PC-3 (cell line): ENCODE results near the gene CDC27. TPM values are rescaled to one million over a fixed set of nuclear protein-coding genes. Genes with fewer than 3 reads are reported as not detected.

Source experiments
- ATAC-seq: fragments of 200-7000 bp; cut with Tn5 transposase; 2 replicates; pipeline ENCODE4 v1.9.1; 2020; ENCODE audit warnings: mild to moderate bottlenecking, moderate library complexity
- BruUV-seq: library from RNA; stranded (reverse); fragments of 400-500 nt; replicated peaks from 2 replicates; lab custom pipeline; 2021; lab: Mats Ljungman, UMichigan
- CTCF ChIA-PET: fragments of 300-600 bp; sonication (Branson Sonifier 250); formaldehyde crosslinking; loops from one replicate; lab custom pipeline; 2022; ENCODE audit warnings: antibody characterized with exemption; lab: Charles Lee
- POLR2A ChIA-PET: fragments of 300-600 bp; sonication (Branson Sonifier 250); formaldehyde crosslinking; loops from one replicate; lab custom pipeline; 2022; ENCODE audit warnings: antibody characterized with exemption; ENCODE audit not compliant: unreplicated experiment; lab: Charles Lee
- DNase-seq: peaks from one replicate; pipeline ENCODE4 v3.0.0-alpha.2; 2015
- H2AFZ ChIP-seq: fragments of 300-600 bp; sonication (generic); 2 replicates; pipeline ENCODE4 v1.6.0; 2016; ENCODE audit warnings: antibody characterized with exemption, low read length
- H3F3A ChIP-seq: fragments of 300-600 bp; sonication (generic); one replicate; pipeline ENCODE4 v1.6.0; 2017; ENCODE audit warnings: antibody characterized with exemption, low read length, control low read depth, mild to moderate bottlenecking; ENCODE audit not compliant: unreplicated experiment
- H3K27ac ChIP-seq: fragments of 300-600 bp; sonication (generic); 2 replicates; pipeline ENCODE4 v1.5.1; 2016; ENCODE audit warnings: mild to moderate bottlenecking, low read length
- H3K27me3 ChIP-seq: fragments of 300-600 bp; sonication (generic); 2 replicates; pipeline ENCODE4 v1.6.1; 2016; ENCODE audit warnings: low read length, mixed read lengths
- H3K36me3 ChIP-seq: fragments of 300-600 bp; sonication (generic); 2 replicates; pipeline ENCODE4 v1.6.1; 2016; ENCODE audit warnings: low read depth, mixed run types, low read length, mixed read lengths
- H3K4me1 ChIP-seq: fragments of 300-600 bp; sonication (generic); 2 replicates; pipeline ENCODE4 v1.5.1; 2016; ENCODE audit warnings: low read length; ENCODE audit not compliant: insufficient read depth
- H3K4me2 ChIP-seq: fragments of 300-600 bp; sonication (generic); 2 replicates; pipeline ENCODE4 v1.6.0; 2016; ENCODE audit warnings: low read length
- H3K4me3 ChIP-seq: fragments of 300-600 bp; sonication (generic); 2 replicates; pipeline ENCODE4 v1.5.1; 2016; ENCODE audit warnings: mild to moderate bottlenecking, low read length, mixed read lengths
- H3K79me2 ChIP-seq: fragments of 300-600 bp; sonication (generic); 2 replicates; pipeline ENCODE4 v1.6.1; 2017; ENCODE audit warnings: low read length, mixed read lengths
- H3K9ac ChIP-seq: fragments of 300-600 bp; sonication (generic); 2 replicates; pipeline ENCODE4 v1.6.0; 2016; ENCODE audit warnings: mild to moderate bottlenecking, low read length
- H3K9me2 ChIP-seq: fragments of 300-600 bp; sonication (generic); replicated peaks from 2 replicates; pipeline ENCODE4 v1.6.1; 2016; ENCODE audit warnings: mixed run types, low read length, mixed read lengths
- H3K9me3 ChIP-seq: fragments of 300-600 bp; sonication (generic); 2 replicates; pipeline ENCODE4 v1.6.1; 2016; ENCODE audit warnings: low read length, mixed read lengths
- H4K20me1 ChIP-seq: fragments of 300-600 bp; sonication (generic); 2 replicates; pipeline ENCODE4 v1.6.1; 2016; ENCODE audit warnings: low read length, mixed read lengths
- CTCF ChIP-seq: fragments of 300-600 bp; sonication (generic); conservative IDR thresholded peaks from 2 replicates; pipeline ENCODE4 v1.5.1; 2017; ENCODE audit warnings: antibody characterized with exemption, low read depth, mild to moderate bottlenecking, low read length
- EZH2 ChIP-seq: fragments of 300-600 bp; sonication (generic); IDR thresholded peaks from one replicate; pipeline ENCODE4 v1.6.1; 2017; ENCODE audit warnings: antibody characterized with exemption, mild to moderate bottlenecking, low read length; ENCODE audit not compliant: unreplicated experiment
- EZH2phosphoT487 ChIP-seq: fragments of 300-600 bp; sonication (generic); IDR thresholded peaks from 2 replicates; pipeline ENCODE4 v1.6.1; 2018; ENCODE audit warnings: mild to moderate bottlenecking, antibody characterized with exemption, low read length, borderline replicate concordance
- intact Hi-C: fragments of 100-400 bp; cut with micrococcal nuclease; formaldehyde crosslinking; loops from 2 replicates; pipeline ENCODE4 v1.9.0; 2023
- total RNA-seq: library from RNA; depleted of rRNA; stranded (reverse); fragments of >200 nt; gene quantifications from 2 replicates; pipeline ENCODE4 v1.2.3, GENCODE V29; 2014

Gene CDC27
- total RNA-seq, 1 experiment from 2014 or later, result 167 TPM

GRCh38 chr17:47232465-47232864 is 43.4 kb upstream of the CDC27 start:
- no peak overlapping the region for H3K27ac ChIP-seq
- no peak overlapping the region for H3K9ac ChIP-seq
- H2AFZ ChIP-seq, result no peak overlapping the region
- DNase-seq (no peak), ATAC-seq (no peak)
- no TSS peak for BruUV-seq
- H3F3A ChIP-seq, result no peaks in the 10 kb centered on the region
- H3K9me3 ChIP-seq, result no peaks in the 10 kb centered on the region
- H3K36me3 ChIP-seq, result no peaks in the 10 kb centered on the region
- no peaks in the 10 kb centered on the region for H3K27me3 ChIP-seq
- CTCF ChIA-PET, result interaction anchor here (0.5 kb wide), 1 partner anchor 104 kb away, joined by 5 read pairs; no protein-coding TSS in a partner anchor
- no peaks in the 10 kb centered on the region for H4K20me1 ChIP-seq
- no peaks in the 10 kb centered on the region for H3K79me2 ChIP-seq
- intact Hi-C loops, result no loop called here
- H3K4me2 ChIP-seq, result no peak overlapping the region
- no peaks in the 10 kb centered on the region for H3K9me2 ChIP-seq
- H3K4me3 ChIP-seq, result no peak overlapping the region
- peaks cover 11% of the 10 kb centered on the region for H3K4me1 ChIP-seq
- TF ChIP-seq EZH2phosphoT487 (no peak), CTCF (no peak)
- POLR2A ChIA-PET, result no interaction called here

- Histone ChIP-seq H3K4me1 (peaks cover 11% of the 10 kb centered on the region), H3K9me2 (no peaks in the 10 kb centered on the region), H3K4me2 (no peak overlapping the region), H3K79me2 (no peaks in the 10 kb centered on the region), H4K20me1 (no peaks in the 10 kb centered on the region), H3K9me3 (no peaks in the 10 kb centered on the region), H3F3A (no peaks in the 10 kb centered on the region), H3K36me3 (no peaks in the 10 kb centered on the region), H2AFZ (no peak overlapping the region), H3K4me3 (no peak overlapping the region), H3K9ac (no peak overlapping the region), H3K27me3 (no peaks in the 10 kb centered on the region), H3K27ac (no peak overlapping the region)
- BruUV-seq, result no TSS peak
- CTCF ChIA-PET, result interaction anchor here (0.5 kb wide), 1 partner anchor 104 kb away, joined by 5 read pairs; no protein-coding TSS in a partner anchor
- intact Hi-C loops, result no loop called here
- ATAC-seq, result no peak
- no peak for DNase-seq
- TF ChIP-seq CTCF, result no peak
- no peak for TF ChIP-seq EZH2
- TF ChIP-seq EZH2phosphoT487, result no peak
- POLR2A ChIA-PET, result interaction anchor here (0.8 kb wide), 1 partner anchor 829 kb away, joined by 3 read pairs; no protein-coding TSS in a partner anchor
Measured at GRCh38 chr17:47231866-47232265, 42.8 kb upstream of the CDC27 start.

GRCh38 chr17:47231334-47231733 is 42.2 kb upstream of the CDC27 start:
- no peak overlapping the region for H3K4me3 ChIP-seq
- ATAC-seq, result no peak
- no peaks in the 10 kb centered on the region for H3K36me3 ChIP-seq
- POLR2A ChIA-PET, result interaction anchor here (0.8 kb wide), 1 partner anchor 830 kb away, joined by 3 read pairs; no protein-coding TSS in a partner anchor
- no peak for TF ChIP-seq CTCF
- no peak for TF ChIP-seq EZH2phosphoT487
- no peak for TF ChIP-seq EZH2
- no peaks in the 10 kb centered on the region for H3K9me3 ChIP-seq
- H2AFZ ChIP-seq, result no peak overlapping the region
- no peaks in the 10 kb centered on the region for H3K27me3 ChIP-seq
- intact Hi-C loops, result no loop called here
- CTCF ChIA-PET, result interaction anchor here (1.7 to 2.4 kb wide), 2 partner anchors 9 to 84 kb away, joined by 10 to 25 read pairs; no protein-coding TSS in a partner anchor
- no peaks in the 10 kb centered on the region for H3F3A ChIP-seq
- H3K9me2 ChIP-seq, result no peaks in the 10 kb centered on the region
- H3K79me2 ChIP-seq, result no peaks in the 10 kb centered on the region
- no peaks in the 10 kb centered on the region for H4K20me1 ChIP-seq
- no peak overlapping the region for H3K9ac ChIP-seq
- no peak for DNase-seq
- H3K4me2 ChIP-seq, result no peak overlapping the region
- BruUV-seq, result no TSS peak
- peaks cover 12% of the 10 kb centered on the region for H3K4me1 ChIP-seq
- no peak overlapping the region for H3K27ac ChIP-seq
